NCI-H2081 (cell line): ENCODE data around the gene GSTP1.
"Not testable (repeated sequence)": the region's sequence is repeated elsewhere in the genome, so short reads cannot be mapped to it uniquely, and the experiment has no call there.

Source experiments
- DNase-seq, 2 experiments: peaks; one replicate each; lab custom pipeline; 2025; lab: John Stamatoyannopoulos, UW

Gene GSTP1

DNA sequence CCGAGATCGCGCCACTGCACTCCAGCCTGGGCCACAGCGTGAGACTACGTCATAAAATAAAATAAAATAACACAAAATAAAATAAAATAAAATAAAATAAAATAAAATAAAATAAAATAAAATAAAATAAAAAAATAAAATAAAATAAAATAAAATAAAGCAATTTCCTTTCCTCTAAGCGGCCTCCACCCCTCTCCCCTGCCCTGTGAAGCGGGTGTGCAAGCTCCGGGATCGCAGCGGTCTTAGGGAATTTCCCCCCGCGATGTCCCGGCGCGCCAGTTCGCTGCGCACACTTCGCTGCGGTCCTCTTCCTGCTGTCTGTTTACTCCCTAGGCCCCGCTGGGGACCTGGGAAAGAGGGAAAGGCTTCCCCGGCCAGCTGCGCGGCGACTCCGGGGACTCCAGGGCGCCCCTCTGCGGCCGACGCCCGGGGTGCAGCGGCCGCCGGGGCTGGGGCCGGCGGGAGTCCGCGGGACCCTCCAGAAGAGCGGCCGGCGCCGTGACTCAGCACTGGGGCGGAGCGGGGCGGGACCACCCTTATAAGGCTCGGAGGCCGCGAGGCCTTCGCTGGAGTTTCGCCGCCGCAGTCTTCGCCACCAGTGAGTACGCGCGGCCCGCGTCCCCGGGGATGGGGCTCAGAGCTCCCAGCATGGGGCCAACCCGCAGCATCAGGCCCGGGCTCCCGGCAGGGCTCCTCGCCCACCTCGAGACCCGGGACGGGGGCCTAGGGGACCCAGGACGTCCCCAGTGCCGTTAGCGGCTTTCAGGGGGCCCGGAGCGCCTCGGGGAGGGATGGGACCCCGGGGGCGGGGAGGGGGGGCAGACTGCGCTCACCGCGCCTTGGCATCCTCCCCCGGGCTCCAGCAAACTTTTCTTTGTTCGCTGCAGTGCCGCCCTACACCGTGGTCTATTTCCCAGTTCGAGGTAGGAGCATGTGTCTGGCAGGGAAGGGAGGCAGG, at the start of gene GSTP1:
TSS of gene GSTP1 (plus strand) at position 566 of the 958 bp plus-strand sequence. CDS start at position 598, 32 bp downstream.
- no peak for DNase-seq

DNA sequence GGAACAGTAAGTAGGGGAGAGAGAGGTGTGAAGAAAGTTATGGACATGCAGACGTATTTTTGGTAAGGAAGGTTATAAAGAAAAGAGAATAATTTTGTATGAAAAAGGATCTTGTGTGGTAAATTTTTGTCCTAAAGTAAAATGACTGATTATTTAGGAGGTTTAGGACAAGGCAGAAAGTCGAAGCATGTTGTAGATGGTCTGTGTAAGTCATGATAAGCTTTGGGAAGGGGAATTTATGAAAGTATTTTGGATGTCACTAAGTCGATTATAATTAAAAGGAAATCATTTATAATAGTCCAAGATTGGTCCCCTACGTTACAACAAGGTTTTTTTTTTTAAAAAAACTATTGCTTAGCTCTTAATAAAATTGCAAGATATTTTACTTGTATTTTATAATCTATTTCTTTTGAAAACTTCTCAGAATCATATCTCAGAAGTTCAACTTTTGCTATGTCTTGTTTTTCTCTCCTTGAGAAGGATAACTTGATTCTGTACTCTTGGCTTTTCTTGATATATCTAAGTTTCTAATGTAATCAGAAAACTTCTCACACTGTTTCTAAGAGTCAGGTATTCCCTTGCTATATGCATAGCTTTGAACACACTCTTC, 49.4 kb upstream of the GSTP1 start:
- no peak for DNase-seq

DNA sequence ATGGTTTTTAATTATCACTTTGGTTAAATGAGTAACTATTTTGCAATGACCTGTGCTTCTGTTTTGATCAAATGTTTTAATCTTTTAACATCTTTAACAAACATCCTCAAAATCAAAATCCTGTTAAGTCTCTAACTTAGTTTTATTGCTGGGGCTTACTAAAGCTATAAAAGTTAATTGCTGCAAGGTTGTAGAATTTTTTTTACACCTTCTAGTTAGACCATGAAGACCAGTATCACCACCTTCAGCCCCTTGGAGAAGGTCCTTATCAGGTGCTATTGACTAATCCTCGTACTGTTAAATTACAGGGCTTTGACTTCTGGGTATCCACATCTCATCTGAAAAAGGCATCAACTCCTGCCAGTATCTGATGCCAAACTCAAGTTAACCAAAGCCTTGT, 48.1 kb upstream of the GSTP1 start:
- DNase-seq: no peak

DNA sequence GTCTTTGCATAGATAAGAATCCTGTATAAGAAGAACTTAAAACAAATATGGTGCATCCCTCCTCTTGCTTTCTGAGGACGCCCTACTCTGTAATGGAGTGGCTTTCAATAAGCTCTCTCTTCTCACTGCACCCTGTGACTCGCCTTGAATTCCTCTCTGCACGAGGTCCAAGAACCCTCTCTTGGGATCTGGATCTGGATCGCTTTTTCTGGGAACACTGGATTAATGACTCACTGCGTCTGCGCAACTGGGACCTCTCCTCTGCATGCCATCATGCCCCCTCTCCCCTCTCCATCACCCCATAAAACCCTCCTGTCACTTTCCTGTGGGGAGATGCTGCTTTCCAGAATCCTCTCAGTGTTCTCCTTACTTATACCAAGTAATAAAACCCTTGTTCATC, 45.3 kb upstream of the GSTP1 start:
- no peak for DNase-seq

DNA sequence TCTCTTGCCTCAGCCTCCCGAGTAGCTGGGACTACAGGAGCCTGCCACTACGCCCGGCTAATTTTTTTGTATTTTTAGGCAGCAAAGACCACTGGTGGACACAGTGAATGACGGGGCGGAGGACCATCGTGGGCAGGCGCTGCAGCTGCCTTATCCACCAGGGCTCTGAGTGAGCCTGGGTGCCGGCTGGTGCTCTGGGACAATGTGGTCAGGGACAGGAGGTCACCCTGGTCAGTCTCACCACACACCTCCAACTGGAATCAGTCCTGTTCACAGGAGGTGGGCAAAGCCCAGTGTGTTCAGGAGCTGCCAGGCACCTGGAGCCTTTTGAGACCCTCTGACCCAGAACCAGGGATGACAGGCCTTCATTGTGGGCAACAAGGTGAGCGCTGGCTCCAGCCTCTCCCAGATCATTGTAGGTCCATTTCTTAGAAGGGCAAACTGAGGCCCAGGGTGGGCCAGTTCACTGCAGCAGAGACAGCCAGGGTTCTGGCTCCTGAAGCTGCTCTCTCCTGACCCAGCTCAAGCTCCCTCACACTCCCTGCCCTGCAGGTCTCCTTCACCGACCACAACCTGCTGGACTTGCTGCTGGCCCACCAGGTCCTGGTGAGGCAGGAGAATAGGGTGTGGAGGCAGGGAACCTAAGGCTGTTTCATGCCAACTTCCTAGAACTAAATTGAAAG, 44.6 kb upstream of the GSTP1 start:
- no peak for DNase-seq

DNA sequence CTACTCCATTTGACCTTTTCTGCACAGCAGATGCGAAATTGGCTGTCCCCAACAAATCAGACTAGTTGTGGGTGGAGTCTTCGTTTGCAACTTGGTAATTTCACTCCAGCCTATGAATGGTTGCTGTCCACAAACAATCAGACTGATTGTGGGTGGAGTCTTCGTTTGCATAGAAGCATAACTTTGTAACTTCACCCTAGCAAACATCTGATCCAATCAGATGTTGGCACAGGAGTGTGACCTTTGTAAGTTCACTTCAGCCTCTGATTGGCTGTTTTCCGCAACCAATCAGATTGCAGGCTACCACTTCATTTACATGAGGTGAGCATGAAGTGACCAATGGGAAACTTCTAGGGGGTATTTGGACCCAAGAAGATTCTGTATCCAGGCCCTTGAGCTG, 44.1 kb upstream of the GSTP1 start:
- DNase-seq: no peak

DNA sequence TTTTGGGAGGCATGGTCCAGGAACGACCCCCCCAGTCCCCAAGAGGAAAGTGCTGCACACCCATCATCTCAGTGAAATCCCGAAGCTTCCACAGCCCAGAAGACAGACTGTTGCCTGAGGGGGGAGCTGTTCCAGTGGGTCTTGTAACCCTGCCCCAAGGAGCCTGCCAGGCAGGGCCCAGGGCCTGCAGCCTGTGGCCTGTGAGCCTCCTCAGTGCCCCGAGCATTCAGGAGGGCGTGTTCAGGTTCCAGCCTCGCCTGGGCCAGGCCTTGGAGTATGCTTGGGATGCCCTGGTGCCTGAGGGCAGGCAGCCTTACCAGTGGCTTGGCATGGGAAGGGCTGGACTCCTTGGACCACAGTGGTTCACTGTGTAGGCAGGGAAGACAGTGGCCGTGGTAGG, 42.4 kb upstream of the GSTP1 start:
- no peak for DNase-seq

DNA sequence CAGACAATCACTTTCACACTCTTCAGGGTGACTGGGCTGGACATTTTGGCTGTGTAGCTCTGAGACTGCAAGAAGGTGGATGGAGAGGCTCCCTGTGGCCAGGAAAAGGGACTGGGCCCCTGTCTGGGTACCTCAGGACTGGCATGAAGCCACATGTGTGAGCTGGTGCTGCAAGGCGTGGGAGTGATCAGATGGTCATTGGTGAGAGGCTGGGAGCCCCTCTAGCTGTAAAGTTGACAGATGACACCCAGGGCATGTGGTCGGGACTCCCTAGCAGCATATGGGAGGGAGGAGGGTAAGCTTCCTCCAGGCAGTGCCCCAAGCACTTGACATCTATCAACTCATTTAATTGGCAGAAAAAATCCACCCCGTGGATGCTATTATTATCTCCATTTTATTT, 41.4 kb upstream of the GSTP1 start:
- no peak for DNase-seq

DNA sequence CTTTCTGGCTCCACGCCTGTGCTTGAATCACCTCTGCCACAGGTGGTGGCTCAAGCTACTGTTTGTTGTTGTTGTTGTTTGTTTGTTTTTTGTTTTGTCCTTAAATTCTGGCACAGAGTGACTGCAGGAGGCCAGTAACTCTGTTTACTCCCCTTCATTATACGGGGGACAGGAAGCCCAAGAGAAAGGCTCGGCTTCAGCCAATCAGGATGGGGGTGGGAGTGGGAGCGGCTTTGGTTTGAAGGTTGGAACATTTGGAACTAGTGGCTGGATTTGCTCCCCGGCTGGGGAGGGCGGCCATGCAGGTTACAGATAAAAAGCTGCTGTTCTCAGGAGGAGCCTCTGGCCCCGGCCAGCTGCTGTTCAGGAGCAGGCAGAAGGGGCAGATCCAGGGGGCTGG, 40.6 kb upstream of the GSTP1 start:
- DNase-seq: no peak

DNA sequence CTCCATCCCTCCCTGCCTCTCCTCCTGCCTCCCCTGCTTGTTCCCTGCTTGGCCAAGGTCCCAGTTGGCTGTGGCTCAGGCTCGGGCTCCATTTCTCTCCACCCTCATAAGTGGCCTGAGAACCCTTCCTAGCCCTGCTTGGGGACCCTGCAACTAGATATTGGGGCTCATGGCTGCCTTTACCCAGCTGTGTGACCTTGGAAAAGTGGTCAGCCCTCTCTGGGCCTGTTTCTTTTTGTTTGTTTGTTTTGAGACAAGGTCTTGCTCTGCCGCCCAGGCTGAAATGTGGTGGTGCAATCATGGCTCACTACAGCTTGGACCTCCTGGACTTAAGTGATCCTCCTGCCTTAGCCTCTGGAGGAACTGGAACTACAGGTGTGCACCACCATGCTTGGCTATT, 40.0 kb upstream of the GSTP1 start:
- DNase-seq: no peak

DNA sequence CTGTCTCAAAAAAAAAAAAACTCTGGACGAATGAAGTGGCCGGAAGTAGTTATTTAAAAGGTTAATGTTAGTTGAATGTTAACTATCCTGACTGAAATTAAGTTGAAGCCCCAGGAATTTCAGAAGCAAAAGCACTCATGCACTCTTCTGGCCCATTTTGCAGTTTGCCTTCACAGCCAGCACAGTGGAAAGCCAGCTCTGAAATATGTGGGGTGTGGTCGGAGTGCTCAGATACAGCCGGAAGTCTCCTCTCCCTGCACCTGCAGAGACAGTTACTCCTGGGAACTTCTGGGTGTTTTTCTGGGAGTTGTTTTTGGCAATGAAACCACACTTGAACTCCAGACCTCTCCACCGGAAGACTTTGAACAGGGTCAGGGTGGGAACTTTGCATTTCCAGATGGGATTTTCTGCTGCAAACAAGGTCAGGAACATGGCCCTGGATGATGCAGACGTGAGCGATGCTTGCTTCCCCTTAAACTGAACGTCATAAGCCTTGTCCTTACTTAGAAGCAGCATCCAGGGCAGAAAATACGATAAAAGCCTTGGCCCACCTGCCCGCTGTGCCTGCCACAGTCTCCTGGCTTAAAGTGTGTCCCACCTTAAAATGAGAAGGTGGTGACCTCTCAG, 38.9 kb upstream of the GSTP1 start:
- DNase-seq: no peak

DNA sequence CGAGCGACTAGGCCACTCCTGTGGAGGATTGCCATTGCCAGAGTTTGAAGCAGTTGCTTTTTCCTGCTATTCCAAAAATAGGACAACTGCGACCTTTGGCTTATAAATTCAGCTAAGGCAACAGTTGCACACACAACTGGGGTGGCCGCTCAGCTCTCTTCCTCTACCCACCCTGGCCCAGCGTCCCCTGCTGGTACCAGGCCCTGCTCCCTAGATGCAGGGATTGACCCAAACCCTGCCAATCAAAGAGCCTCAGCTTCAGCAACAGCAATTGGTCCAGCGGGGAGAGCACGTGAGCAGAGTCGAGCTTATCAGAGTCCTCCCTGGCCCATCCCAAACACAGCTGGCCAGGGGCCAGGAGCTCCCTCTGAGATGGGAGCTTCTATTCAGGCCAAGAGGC, 38.3 kb upstream of the GSTP1 start:
- no peak for DNase-seq

DNA sequence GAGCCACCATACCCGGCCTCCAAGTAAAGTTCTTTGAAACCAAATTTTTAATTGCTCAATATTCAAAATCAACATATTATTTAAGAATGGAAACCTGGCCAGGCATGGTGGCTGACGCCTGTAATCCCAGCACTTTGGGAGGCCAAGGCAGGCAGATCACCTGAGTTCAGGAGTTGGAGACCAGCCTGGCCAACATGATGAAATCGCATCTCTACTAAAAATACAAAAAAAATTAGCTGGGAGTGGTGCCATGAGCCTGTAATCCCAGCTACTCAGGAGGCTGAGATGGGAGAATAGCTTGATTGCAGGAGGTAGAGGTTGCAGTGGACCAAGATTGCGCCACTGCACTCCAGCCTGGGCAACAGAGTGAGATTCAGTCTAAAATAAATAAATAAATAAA, 35.5 kb upstream of the GSTP1 start:
- not testable (repeated sequence) for DNase-seq

DNA sequence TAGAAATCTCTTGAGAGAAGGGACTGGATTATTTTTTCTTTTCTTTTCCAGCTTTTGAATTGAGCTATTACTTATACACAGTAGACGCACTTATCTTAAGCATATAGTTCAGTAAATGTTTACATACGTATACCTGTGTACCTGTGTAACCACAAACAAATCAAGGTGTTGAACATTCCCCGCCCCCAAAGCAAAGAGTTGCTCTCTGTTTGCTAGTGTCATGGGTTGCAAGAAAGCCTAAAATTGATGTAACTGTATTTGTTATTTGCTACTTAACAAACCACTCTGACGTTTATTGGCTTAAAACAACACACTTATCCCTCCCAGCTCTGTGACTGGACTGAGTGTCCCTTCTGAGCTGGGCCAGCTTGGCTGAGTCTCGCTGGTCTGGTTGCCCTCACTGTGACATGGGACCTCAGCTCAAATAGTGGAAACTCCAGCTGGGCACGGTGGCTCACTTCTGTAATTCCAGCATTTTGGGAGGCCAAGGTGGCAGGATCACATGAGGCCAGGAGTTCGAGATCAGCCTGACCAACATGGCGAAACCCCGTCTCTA, 35.0 kb upstream of the GSTP1 start:
- DNase-seq: no peak

DNA sequence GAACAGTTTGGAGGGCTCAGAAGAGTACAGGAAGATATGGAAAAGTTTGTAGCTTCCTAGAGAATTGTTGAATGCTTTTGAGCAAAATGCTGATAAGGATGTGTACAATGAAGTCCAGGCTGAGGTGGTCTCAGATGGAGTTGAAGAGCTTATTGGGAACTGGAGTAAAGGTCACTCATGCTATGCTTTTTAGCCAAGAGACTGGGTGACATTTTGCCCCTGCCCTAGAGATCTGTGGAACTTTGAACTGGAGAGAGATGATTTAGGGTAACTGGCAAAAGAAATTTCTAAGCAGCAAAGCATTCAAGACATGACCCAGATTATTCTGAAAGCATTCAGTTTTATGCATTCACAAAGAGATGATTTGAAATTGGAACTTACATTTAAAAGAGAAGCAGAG, 32.5 kb upstream of the GSTP1 start:
- no peak for DNase-seq

DNA sequence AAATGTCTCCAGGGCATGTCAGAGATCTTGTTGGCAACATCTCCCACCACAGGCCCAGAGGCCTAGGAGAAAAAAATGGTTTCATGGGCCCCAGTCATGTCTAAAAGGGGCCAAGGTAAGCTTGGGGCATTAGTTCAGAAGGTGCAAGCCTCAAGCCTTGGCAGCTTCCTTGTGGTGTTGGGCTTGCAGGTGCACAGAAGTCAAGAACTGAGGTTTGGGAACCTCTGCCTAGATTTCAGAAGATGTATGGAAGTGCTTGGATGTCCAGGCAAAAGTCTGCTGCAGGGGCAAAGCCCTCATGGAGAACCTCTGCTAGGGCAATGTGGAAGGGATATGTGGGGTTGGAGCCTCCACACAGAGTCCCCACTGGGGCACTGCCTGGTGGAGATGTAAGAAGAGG, 31.9 kb upstream of the GSTP1 start:
- not testable (repeated sequence) for DNase-seq

DNA sequence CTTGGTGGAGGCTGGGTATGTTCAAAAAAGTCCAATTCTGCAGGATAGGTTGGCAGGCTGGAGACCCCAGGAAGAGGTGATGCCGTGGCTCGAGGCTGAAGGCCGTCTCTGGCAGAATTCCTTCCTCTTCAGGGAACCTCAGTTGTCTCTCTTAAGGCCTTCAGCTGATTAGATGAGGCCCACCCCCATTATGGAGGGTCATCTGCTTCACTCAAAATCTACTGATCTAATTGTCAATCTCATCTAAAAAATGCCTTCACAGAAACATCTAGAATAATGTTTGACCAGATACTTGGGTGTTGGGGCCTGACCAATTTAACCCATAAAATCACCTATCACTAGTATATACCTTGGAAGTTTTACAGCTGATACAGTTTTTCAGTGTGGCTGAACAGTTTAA, 27.4 kb upstream of the GSTP1 start:
- DNase-seq: no peak

DNA sequence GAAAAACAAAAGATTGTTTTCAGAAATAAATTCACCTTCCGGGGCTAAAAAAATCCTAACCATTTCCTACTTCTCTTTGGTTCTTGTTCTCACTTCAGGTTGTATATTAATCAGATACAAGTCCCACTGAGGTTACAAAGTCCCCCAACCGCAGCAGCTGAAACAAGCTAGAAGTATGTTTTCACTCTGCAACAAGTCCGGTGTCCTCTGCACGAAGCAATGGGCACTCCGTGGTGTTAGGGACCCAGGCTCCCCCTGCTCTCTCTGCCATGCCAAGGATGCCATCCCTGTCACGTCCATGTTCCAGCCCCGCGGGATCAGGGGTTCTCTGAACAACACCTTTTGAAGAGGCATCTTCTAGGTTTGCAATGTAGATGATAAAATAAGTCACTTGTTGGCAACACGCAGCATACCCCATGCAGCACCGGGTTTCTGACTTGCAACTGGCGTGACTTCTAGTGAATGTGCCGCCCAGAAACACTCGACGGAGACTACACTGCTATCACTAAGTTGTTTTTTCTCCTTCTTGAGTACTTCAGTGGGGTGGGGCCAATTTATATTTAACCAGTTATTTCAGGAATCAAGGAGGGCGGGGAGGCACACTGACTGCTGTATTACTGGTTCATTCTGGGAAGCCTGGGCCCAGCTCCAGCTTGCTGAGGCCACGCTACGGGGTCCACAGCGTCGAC, 25.4 kb upstream of the GSTP1 start:
- no peak for DNase-seq

DNA sequence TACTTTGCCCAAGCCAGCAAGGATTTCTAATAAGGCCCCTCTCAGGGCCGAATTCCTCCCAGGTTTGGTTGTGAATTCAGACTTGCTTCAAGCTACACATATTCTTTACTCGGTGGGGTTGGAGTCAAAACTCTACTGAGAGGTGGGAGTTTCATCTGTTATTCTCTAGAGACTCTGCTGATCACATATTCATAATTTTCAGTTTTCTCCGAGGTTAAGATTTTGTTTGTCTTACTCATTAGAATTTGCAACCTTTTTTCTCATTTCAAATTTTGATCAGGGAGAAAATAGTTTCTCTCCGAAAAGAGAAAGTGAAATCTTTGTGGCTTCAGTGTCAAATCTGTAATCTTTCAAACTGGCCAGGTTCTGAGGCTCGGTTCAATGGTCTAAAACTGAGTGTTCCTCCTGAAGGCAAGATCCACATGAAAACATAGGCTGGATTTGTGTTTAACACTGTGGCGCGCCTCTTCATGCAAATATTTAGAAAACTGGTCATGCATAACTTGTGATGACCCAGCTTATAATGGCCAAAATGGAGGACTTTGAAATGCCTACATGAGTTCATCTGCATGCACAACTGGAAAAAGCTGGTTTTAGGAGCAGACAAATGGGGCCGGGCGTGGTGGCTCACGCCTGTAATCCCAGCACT, 21.5 kb upstream of the GSTP1 start:
- no peak for DNase-seq

DNA sequence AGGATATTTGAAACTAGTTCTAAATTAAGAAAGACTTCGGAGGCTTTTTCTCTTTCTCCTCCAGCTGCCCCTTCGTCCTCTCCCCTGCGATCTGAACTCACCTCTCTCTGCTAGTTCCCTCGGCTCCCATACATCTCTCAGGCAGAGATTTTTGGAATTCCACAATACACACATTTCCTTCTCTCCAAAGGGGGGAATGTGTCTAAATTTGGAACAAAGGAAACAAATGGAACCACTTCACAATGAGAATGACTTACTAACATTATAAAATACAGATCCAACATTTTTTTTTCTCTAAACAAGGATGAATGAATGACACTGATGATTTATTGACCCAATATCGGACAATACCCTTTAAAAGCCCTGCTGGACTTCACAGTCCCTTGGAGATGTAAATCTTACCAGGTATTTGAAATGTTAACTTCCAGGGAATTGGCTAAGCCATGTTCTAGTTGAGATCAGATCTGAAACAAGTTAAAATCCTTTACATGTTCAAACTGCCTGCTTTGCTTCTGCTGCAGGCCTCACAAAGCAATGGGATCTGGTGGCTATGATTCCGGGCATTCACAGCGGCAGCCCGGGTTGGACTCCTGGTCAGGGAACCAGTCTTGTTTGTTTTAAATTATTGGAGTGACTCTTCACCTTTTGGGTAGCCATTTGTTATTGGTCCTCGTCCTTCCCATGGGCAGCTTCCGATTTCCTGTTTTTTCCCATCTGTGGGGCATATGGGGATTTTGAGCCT, 20.5 kb upstream of the GSTP1 start:
- DNase-seq: no peak
